GM21367 (cell line): ENCODE data around the gene SUPT3H.

Experiments
- ATAC-seq: cut with Tn5 transposase; IDR thresholded peaks from one replicate; pipeline ENCODE4 v1.9.1; 2021; ENCODE audit not compliant: unreplicated experiment

SUPT3H gene

GRCh38 chr6:45265246-45265645, 112.5 kb downstream of the SUPT3H start:
- no peak for ATAC-seq

GRCh38 chr6:45260696-45261095, 117.0 kb downstream of the SUPT3H start:
- ATAC-seq, result no peak

GRCh38 chr6:45256697-45257695, 120.7 kb downstream of the SUPT3H start:
- no peak for ATAC-seq

- no peak for ATAC-seq
Observed at GRCh38 chr6:45255434-45255833, 122.3 kb downstream of the SUPT3H start.

GRCh38 chr6:45254253-45254652, 123.5 kb downstream of the SUPT3H start:
- no peak for ATAC-seq

GRCh38 chr6:45253453-45253852, 124.3 kb downstream of the SUPT3H start:
- ATAC-seq, result no peak

GRCh38 chr6:45231660-45232059, 146.1 kb downstream of the SUPT3H start:
- ATAC-seq, result no peak

GRCh38 chr6:45229416-45229815, 148.3 kb downstream of the SUPT3H start:
- no peak for ATAC-seq

GRCh38 chr6:45226081-45226480, 151.7 kb downstream of the SUPT3H start:
- ATAC-seq, result no peak

GRCh38 chr6:45222380-45222779, 155.4 kb downstream of the SUPT3H start:
- no peak for ATAC-seq

GRCh38 chr6:45215759-45216158, 162.0 kb downstream of the SUPT3H start:
- no peak for ATAC-seq

- ATAC-seq, result no peak
Observed at GRCh38 chr6:45212976-45213375, 164.8 kb downstream of the SUPT3H start.

- ATAC-seq, result no peak
Observed at GRCh38 chr6:45209762-45210161, 168.0 kb downstream of the SUPT3H start.

- no peak for ATAC-seq
Observed at GRCh38 chr6:45206793-45207492, 170.8 kb downstream of the SUPT3H start.

GRCh38 chr6:45201484-45201883, 176.2 kb downstream of the SUPT3H start:
- ATAC-seq, result no peak

- ATAC-seq, result no peak
Observed at GRCh38 chr6:45200510-45200909, 177.2 kb downstream of the SUPT3H start.

- no peak for ATAC-seq
Observed at GRCh38 chr6:45199554-45199953, 178.2 kb downstream of the SUPT3H start.

GRCh38 chr6:45196121-45196520, 181.6 kb downstream of the SUPT3H start:
- ATAC-seq, result no peak

GRCh38 chr6:45195137-45195536, 182.6 kb downstream of the SUPT3H start:
- ATAC-seq, result no peak

- no peak for ATAC-seq
Observed at GRCh38 chr6:45192556-45192955, 185.2 kb downstream of the SUPT3H start.

GRCh38 chr6:45191414-45191813, 186.3 kb downstream of the SUPT3H start:
- no peak for ATAC-seq

GRCh38 chr6:45187836-45188235, 189.9 kb downstream of the SUPT3H start:
- no peak for ATAC-seq
